Gastrocnemius medialis (tissue), 4 donors: Measurements from ENCODE around the gene CBX7.

Experiments
- POLR2A ChIP-seq, 2 donors: fragments of 450-650 bp; IDR thresholded peaks; one replicate each; pipeline ENCODE4 v1.6.1; 2017; ENCODE audit warnings: antibody characterized with exemption in 2 of 2, mild to moderate bottlenecking in 2 of 2, moderate library complexity in 2 of 2
- TF ChIP-seq, protein P1 (sequence below), 5 experiments: fragments of 450-650 bp in 3 of 5; fragments of 200-600 bp in 2 of 5; sonication (generic) in 2 of 5; IDR thresholded peaks in 4 of 5; conservative IDR thresholded peaks in 1 of 5; 1 replicate in 4 of 5; 2 replicates in 1 of 5; pipeline ENCODE4 v1.5.1; 2016 to 2019; ENCODE audit warnings: antibody characterized with exemption in 5 of 5, mild to moderate bottlenecking in 3 of 5, moderate library complexity in 3 of 5

DNA sequence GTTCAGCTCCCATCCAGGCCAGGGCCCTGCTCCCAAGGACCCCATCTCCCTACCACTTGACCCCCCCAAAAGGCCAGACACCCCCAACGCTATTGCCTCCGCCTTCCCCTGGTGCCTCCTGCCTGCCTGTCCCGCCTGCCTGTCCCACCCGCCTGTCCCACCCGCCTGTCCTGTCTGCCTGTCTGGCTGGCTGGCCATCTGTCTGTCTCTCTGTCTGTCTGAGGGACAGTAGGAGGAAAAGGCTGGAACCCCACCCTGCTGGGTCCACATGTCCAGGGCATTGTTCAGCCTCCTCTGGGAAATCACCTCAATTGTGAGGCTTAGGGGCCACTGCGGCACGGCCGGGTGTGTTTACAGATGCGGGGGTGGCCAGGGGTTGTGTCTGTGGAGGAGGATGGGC, 25.3 kb upstream of the CBX7 start:
- TF ChIP-seq, protein P1, sequence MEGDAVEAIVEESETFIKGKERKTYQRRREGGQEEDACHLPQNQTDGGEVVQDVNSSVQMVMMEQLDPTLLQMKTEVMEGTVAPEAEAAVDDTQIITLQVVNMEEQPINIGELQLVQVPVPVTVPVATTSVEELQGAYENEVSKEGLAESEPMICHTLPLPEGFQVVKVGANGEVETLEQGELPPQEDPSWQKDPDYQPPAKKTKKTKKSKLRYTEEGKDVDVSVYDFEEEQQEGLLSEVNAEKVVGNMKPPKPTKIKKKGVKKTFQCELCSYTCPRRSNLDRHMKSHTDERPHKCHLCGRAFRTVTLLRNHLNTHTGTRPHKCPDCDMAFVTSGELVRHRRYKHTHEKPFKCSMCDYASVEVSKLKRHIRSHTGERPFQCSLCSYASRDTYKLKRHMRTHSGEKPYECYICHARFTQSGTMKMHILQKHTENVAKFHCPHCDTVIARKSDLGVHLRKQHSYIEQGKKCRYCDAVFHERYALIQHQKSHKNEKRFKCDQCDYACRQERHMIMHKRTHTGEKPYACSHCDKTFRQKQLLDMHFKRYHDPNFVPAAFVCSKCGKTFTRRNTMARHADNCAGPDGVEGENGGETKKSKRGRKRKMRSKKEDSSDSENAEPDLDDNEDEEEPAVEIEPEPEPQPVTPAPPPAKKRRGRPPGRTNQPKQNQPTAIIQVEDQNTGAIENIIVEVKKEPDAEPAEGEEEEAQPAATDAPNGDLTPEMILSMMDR (IDR thresholded peaks at IDR 0.05 in 4 of 5, conservative IDR thresholded peaks at IDR 0.05 in 1 of 5), result no peak
- no peak for TF ChIP-seq POLR2A (IDR thresholded peaks at IDR 0.05)
